Neuronal stem cell (in vitro differentiated cells): ENCODE measurements around the gene FAM221B.

ENCODE experiments used
- DNase-seq: peaks from one replicate; pipeline ENCODE4 v3.0.0-alpha.2; 2013; ENCODE audit warnings: low spot score
- H2AFZ ChIP-seq: one replicate; pipeline ENCODE4 v1.6.1; 2013; ENCODE audit warnings: mild to moderate bottlenecking, low read length, inconsistent platforms
- H2AK5ac ChIP-seq: 2 replicates; pipeline ENCODE4 v1.6.1; 2013; ENCODE audit warnings: low read depth, mild to moderate bottlenecking, inconsistent platforms, low read length, moderate library complexity, mixed read lengths
- H2BK120ac ChIP-seq: 2 replicates; pipeline ENCODE4 v1.6.1; 2013; ENCODE audit warnings: low read depth, mild to moderate bottlenecking, inconsistent platforms, low read length, moderate library complexity, mixed read lengths
- H2BK12ac ChIP-seq: one replicate; pipeline ENCODE4 v1.6.1; 2013; ENCODE audit warnings: low read length, inconsistent platforms
- H2BK15ac ChIP-seq: 2 replicates; pipeline ENCODE4 v1.6.1; 2013; ENCODE audit warnings: mild to moderate bottlenecking, low read length, inconsistent platforms, mixed read lengths
- H2BK5ac ChIP-seq: one replicate; pipeline ENCODE4 v1.6.1; 2013; ENCODE audit warnings: inconsistent platforms, mild to moderate bottlenecking, low read length, moderate library complexity
- H3K14ac ChIP-seq: one replicate; pipeline ENCODE4 v1.6.1; 2013; ENCODE audit warnings: low read length, inconsistent platforms
- H3K18ac ChIP-seq: 2 replicates; pipeline ENCODE4 v1.6.1; 2013; ENCODE audit warnings: low read length, inconsistent platforms
- H3K23ac ChIP-seq: 2 replicates; pipeline ENCODE4 v1.6.1; 2013; ENCODE audit warnings: low read depth, mild to moderate bottlenecking, mixed read lengths, low read length, inconsistent platforms; ENCODE audit not compliant: poor library complexity
- H3K27ac ChIP-seq: replicated peaks from 3 replicates; pipeline ENCODE4 v1.5.1; 2013; ENCODE audit warnings: low read length, inconsistent platforms
- H3K27me3 ChIP-seq, 3 experiments: 2 replicates each; pipeline ENCODE4 v1.6.1; 2013; ENCODE audit warnings: low read length in 3 of 3, mild to moderate bottlenecking in 2 of 3, inconsistent platforms in 1 of 3, low read depth in 1 of 3, mixed read lengths in 1 of 3, moderate library complexity in 1 of 3; ENCODE audit not compliant: control insufficient read depth in 3 of 3, insufficient read depth in 3 of 3
- H3K36me3 ChIP-seq, 2 donors: replicated peaks in 1 of 2; 2 replicates each; pipeline ENCODE4 v1.6.1; 2013; ENCODE audit warnings: low read length in 2 of 2; ENCODE audit not compliant: control insufficient read depth in 2 of 2, insufficient read depth in 2 of 2
- H3K4ac ChIP-seq: 2 replicates; pipeline ENCODE4 v1.6.1; 2013; ENCODE audit warnings: inconsistent platforms, mild to moderate bottlenecking, low read length, moderate library complexity
- H3K4me1 ChIP-seq, 2 donors: 1 replicate in 1 of 2; 2 replicates in 1 of 2; pipeline ENCODE4 v1.6.1; 2013; ENCODE audit warnings: low read length in 2 of 2, low read depth in 1 of 2; ENCODE audit not compliant: control insufficient read depth in 2 of 2, insufficient read depth in 1 of 2
- H3K4me2 ChIP-seq: one replicate; pipeline ENCODE4 v1.6.1; 2013; ENCODE audit warnings: mild to moderate bottlenecking, low read length, inconsistent platforms; ENCODE audit not compliant: insufficient read depth, poor library complexity, severe bottlenecking
- H3K4me3 ChIP-seq, 2 donors: 2 replicates each; pipeline ENCODE4 v1.5.1; 2013; ENCODE audit warnings: low read length in 2 of 2, mild to moderate bottlenecking in 2 of 2, inconsistent platforms in 1 of 2, moderate library complexity in 1 of 2
- H3K79me1 ChIP-seq: one replicate; pipeline ENCODE4 v1.6.1; 2013; ENCODE audit warnings: low read depth, mild to moderate bottlenecking, inconsistent platforms, low read length, moderate library complexity
- H3K9ac ChIP-seq: one replicate; pipeline ENCODE4 v1.6.1; 2013; ENCODE audit warnings: mild to moderate bottlenecking, low read depth, low read length, inconsistent platforms; ENCODE audit not compliant: poor library complexity
- H3K9me3 ChIP-seq, 2 donors: replicated peaks in 1 of 2; 2 replicates each; pipeline versions ENCODE3 to v1.6.1; 2013; ENCODE audit warnings: low read length in 2 of 2, mild to moderate bottlenecking in 2 of 2, inconsistent platforms in 1 of 2, low read depth in 1 of 2, mixed read lengths in 1 of 2, moderate library complexity in 1 of 2; ENCODE audit not compliant: control insufficient read depth in 2 of 2, insufficient read depth in 1 of 2
- H4K8ac ChIP-seq: one replicate; pipeline ENCODE4 v1.6.1; 2013; ENCODE audit warnings: low read depth, mild to moderate bottlenecking, inconsistent platforms, low read length, moderate library complexity
- H4K91ac ChIP-seq: one replicate; pipeline ENCODE4 v1.6.1; 2013; ENCODE audit warnings: low read length, low read depth, mild to moderate bottlenecking, inconsistent platforms; ENCODE audit not compliant: poor library complexity
- WGBS, 2 donors: extraction: QIAGEN DNeasy Blood & Tissue Kit; methylation state at CpG; one replicate each; pipeline ENCODE4 v1.1.7; 2013; ENCODE audit warnings: missing lambda C conversion rate in 2 of 2, mixed read lengths in 1 of 2; ENCODE audit not compliant: insufficient read length in 2 of 2, insufficient replicate concordance in 1 of 2; ENCODE audit errors: extremely low coverage in 2 of 2; 5-methylcytosine and 5-hydroxymethylcytosine counted together

Gene FAM221B

DNA sequence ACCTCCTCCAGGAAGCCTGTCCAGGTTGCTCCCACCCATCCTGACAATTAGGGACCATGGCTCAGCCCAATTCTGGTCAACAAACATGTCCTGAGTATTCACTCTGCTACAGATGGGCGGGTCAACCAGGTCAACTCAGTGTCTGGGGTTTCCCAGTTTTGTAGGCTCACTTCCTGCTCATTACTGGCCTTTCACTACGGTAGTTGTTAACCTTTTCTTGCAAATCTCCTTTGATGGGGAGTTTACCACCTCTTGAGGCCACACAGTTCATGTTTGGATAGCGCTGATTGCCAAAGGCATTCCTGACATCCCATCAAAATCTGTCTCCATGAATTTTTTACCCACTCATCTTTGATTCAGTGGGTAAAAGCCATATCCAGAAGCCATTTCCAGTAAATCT lies 14.3 kb upstream of the FAM221B start:
- Histone ChIP-seq H3K4me2 (no peak overlapping the region), H3K36me3 (peaks cover 9 to 36% of the 10 kb centered on the region in 2 donors), H4K91ac (no peak overlapping the region), H3K14ac (no peak overlapping the region), H4K8ac (no peak overlapping the region), H3K18ac (no peak overlapping the region), H2BK12ac (no peak overlapping the region), H2BK120ac (no peak overlapping the region), H3K27ac (no peak overlapping the region), H2AFZ (no peak overlapping the region), H3K79me1 (no peaks in the 10 kb centered on the region), H3K23ac (no peak overlapping the region), H2BK15ac (no peak overlapping the region), H2AK5ac (no peak overlapping the region), H3K9me3 (peaks cover 0 to 1% of the 10 kb centered on the region in 2 donors), H3K9ac (no peak overlapping the region), H3K4me3 (no peak overlapping the region), H3K4ac (no peak overlapping the region), H3K27me3 (peaks cover 0 to 21% (median 0%) of the 10 kb centered on the region in 3 experiments), H3K4me1 (peaks cover 0 to 10% of the 10 kb centered on the region in 2 donors), H2BK5ac (no peak overlapping the region)
- DNase-seq, result no peak
- WGBS, 2 donors, result no CpG with 5 or more reads among the region's 3 CpGs

DNA sequence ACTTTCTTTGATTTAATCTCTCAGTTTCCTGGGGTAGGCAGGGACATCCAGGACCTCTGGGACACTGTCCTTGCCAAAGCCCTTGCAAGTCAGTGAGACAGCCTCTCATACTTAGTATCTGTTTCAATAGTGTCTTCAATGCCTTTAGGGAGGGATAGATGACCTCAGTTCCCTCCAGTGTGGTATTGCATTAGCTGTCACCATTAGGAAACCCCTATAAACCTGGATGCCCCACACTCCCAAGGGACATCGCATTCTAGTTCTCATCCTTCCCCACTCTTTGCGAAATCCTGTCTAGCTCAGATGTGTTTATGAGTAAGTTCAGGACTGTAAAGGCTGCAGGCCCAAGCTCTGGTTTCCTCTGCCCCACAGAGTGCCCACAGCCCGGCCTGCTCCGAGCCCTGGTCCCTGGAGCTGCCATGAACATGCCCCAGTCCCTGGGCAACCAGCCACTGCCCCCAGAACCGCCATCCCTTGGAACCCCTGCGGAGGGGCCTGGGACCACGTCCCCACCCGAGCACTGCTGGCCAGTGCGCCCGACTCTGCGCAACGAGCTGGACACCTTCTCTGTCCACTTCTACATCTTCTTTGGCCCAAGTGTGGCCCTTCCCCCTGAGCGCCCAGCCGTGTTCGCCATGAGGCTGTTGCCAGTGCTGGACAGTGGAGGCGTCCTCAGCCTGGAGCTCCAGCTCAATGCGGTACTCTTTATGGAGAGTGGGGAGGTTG lies 13.7 kb upstream of the FAM221B start:
- peak overlapping the region; percentile 6 for H3K23ac ChIP-seq
- no peak overlapping the region for H4K91ac ChIP-seq
- DNase-seq, result no peak
- no peak overlapping the region for H2BK15ac ChIP-seq
- no peak overlapping the region for H3K18ac ChIP-seq
- no peak overlapping the region for H3K4ac ChIP-seq
- no peak overlapping the region for H2BK5ac ChIP-seq
- H3K27ac ChIP-seq, result no peak overlapping the region
- H2AK5ac ChIP-seq, result no peak overlapping the region
- no peak overlapping the region for H2BK120ac ChIP-seq
- no CpG with 5 or more reads among the region's 17 CpGs for WGBS, 2 donors
- H2BK12ac ChIP-seq, result no peak overlapping the region
- H4K8ac ChIP-seq, result no peak overlapping the region
- no peak overlapping the region for H2AFZ ChIP-seq
- no peak overlapping the region for H3K14ac ChIP-seq
- peaks cover 6 to 30% of the 10 kb centered on the region in 2 donors for H3K36me3 ChIP-seq
- H3K4me2 ChIP-seq, result no peak overlapping the region
- H3K4me3 ChIP-seq, result peak overlapping the region in 1 of 2 donors; percentile 28
- H3K27me3 ChIP-seq, result peaks cover 0 to 19% (median 0%) of the 10 kb centered on the region in 3 experiments
- peaks cover 0 to 1% of the 10 kb centered on the region in 2 donors for H3K9me3 ChIP-seq
- H3K9ac ChIP-seq, result no peak overlapping the region
- peaks cover 0 to 10% of the 10 kb centered on the region in 2 donors for H3K4me1 ChIP-seq
- no peaks in the 10 kb centered on the region for H3K79me1 ChIP-seq

DNA sequence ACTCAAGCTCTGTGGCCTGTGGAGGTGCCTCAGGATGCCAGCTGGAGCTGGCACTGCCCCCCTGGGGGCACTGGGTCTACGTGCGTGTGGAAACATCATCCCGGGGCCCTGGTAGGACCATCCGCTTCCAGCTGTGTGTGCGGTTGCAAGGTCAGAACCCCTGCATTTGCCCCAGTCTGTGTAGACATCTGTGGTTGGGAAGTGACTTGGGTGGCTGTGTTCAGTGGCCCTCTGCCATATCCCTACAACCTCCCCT lies 13.0 kb upstream of the FAM221B start:
- no peak overlapping the region for H3K4me3 ChIP-seq
- no peaks in the 10 kb centered on the region for H3K9me3 ChIP-seq
- H3K4ac ChIP-seq, result no peak overlapping the region
- no peak overlapping the region for H3K18ac ChIP-seq
- H2BK120ac ChIP-seq, result no peak overlapping the region
- no peak overlapping the region for H2BK12ac ChIP-seq
- H3K4me2 ChIP-seq, result no peak overlapping the region
- peaks cover 0 to 13% (median 0%) of the 10 kb centered on the region in 3 experiments for H3K27me3 ChIP-seq
- H4K91ac ChIP-seq, result no peak overlapping the region
- peaks cover 0 to 7% of the 10 kb centered on the region in 2 donors for H3K4me1 ChIP-seq
- H3K9ac ChIP-seq, result peak overlapping the region; percentile 9
- H3K27ac ChIP-seq, result no peak overlapping the region
- H2BK15ac ChIP-seq, result no peak overlapping the region
- H3K36me3 ChIP-seq, result peaks cover under 1 to 24% of the 10 kb centered on the region in 2 donors
- no peak overlapping the region for H2AFZ ChIP-seq
- no peaks in the 10 kb centered on the region for H3K79me1 ChIP-seq
- no CpG with 5 or more reads among the region's 5 CpGs for WGBS, 2 donors
- no peak overlapping the region for H3K23ac ChIP-seq
- DNase-seq, result no peak
- no peak overlapping the region for H2BK5ac ChIP-seq
- no peak overlapping the region for H2AK5ac ChIP-seq
- no peak overlapping the region for H3K14ac ChIP-seq
- H4K8ac ChIP-seq, result no peak overlapping the region

DNA sequence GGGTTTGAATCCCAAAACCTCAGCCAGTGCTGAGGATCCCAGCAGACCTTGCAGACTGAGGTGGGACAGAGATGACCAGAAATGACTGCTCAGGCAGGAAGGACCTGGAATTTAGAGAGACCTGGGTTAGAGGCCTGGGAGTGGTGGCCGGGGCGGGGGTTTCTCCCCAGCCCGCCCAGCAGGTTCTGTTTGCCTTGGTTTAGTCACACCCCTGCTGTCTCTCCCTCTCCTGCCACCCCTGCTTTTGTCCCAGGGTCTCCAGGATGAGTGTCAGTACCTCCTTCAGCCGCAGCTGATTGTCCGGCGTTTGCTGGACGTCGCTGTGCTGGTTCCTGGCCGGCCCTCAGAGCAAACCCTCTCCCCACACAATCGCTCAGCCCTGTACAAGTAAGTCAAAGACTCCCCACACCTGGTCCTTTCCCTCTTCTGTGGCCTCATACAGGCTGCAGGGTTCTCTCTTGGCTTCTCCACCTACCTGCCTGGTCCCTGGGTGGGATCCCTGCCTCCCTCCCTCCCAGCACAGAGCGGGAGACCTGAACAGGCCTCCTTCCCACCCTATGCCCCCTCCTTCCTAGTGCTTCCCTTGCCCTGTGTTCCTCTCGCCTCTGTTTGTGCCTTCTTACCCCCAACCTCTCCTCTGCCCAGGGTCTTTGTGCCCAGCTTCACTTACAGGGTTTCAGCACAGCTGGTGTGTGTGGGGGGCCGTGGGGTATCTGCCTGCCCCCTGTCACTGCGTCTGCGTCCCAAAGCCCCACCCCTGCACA lies 12.5 kb upstream of the FAM221B start:
- H3K9me3 ChIP-seq, result no peaks in the 10 kb centered on the region
- no peak overlapping the region for H2BK15ac ChIP-seq
- H3K27ac ChIP-seq, result no peak overlapping the region
- no peak overlapping the region for H3K4ac ChIP-seq
- H3K14ac ChIP-seq, result no peak overlapping the region
- no peaks in the 10 kb centered on the region for H3K79me1 ChIP-seq
- no peak overlapping the region for H2BK120ac ChIP-seq
- peak overlapping the region; percentile 9 for H3K9ac ChIP-seq
- peaks cover 0 to 21% of the 10 kb centered on the region in 2 donors for H3K36me3 ChIP-seq
- H3K27me3 ChIP-seq, result peaks cover 0 to 8% (median 0%) of the 10 kb centered on the region in 3 experiments
- H2AK5ac ChIP-seq, result no peak overlapping the region
- no peak overlapping the region for H2BK5ac ChIP-seq
- no peak for DNase-seq
- no peak overlapping the region for H3K4me2 ChIP-seq
- H3K18ac ChIP-seq, result no peak overlapping the region
- H2BK12ac ChIP-seq, result no peak overlapping the region
- WGBS, 2 donors, result no CpG with 5 or more reads among the region's 15 CpGs
- no peak overlapping the region for H4K8ac ChIP-seq
- no peak overlapping the region for H2AFZ ChIP-seq
- peaks cover 0 to 5% of the 10 kb centered on the region in 2 donors for H3K4me1 ChIP-seq
- H3K4me3 ChIP-seq, result no peak overlapping the region
- no peak overlapping the region for H3K23ac ChIP-seq
- no peak overlapping the region for H4K91ac ChIP-seq
